Vagina (tissue), 2 donors: Measurements from ENCODE around the gene FCHSD2.

ENCODE experiments used
- POLR2AphosphoS5 ChIP-seq, 2 donors: sonication (generic); formaldehyde crosslinking; IDR thresholded peaks; one replicate each; pipeline ENCODE4 v1.9.0; 2017; ENCODE audit warnings: antibody characterized with exemption in 2 of 2, mild to moderate bottlenecking in 2 of 2, low read depth in 1 of 2; ENCODE audit not compliant: insufficient read depth in 1 of 2
- TF ChIP-seq, protein P1 (sequence below), 3 experiments: fragments of 450-650 bp in 2 of 3; fragments of 200-600 bp in 1 of 3; sonication (generic) in 1 of 3; IDR thresholded peaks; one replicate each; pipeline ENCODE4 v1.5.1; 2017 to 2019; ENCODE audit warnings: antibody characterized with exemption in 3 of 3, mild to moderate bottlenecking in 2 of 3, moderate library complexity in 2 of 3

DNA sequence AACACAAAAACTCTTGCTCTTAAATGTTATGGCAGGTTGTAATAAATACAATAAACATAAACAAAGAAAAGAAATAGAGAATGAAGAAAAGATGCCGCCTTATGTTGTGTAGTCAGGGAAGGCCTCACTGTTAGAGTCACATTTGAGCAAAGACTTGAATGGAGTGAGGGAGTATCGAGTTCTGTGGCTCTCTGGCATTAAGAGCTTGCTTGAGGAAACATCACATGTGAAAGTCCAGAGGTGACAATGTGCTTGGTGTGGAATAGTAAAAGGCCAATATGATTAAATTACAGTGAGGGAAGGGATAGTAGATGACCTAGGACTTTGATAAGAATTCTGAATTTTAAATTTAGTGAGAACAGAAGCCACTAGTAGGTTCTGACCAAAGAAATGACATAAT is 188.5 kb downstream of the FCHSD2 start:
- TF ChIP-seq POLR2AphosphoS5 (IDR thresholded peaks at IDR 0.05; ENCODE audit: insufficient read depth in 1 of 2, low read depth in 1 of 2) = no peak
- TF ChIP-seq, protein P1, sequence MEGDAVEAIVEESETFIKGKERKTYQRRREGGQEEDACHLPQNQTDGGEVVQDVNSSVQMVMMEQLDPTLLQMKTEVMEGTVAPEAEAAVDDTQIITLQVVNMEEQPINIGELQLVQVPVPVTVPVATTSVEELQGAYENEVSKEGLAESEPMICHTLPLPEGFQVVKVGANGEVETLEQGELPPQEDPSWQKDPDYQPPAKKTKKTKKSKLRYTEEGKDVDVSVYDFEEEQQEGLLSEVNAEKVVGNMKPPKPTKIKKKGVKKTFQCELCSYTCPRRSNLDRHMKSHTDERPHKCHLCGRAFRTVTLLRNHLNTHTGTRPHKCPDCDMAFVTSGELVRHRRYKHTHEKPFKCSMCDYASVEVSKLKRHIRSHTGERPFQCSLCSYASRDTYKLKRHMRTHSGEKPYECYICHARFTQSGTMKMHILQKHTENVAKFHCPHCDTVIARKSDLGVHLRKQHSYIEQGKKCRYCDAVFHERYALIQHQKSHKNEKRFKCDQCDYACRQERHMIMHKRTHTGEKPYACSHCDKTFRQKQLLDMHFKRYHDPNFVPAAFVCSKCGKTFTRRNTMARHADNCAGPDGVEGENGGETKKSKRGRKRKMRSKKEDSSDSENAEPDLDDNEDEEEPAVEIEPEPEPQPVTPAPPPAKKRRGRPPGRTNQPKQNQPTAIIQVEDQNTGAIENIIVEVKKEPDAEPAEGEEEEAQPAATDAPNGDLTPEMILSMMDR (IDR thresholded peaks at IDR 0.05) = no peak
